ENCODE data around the gene IL17RA.

DNA sequence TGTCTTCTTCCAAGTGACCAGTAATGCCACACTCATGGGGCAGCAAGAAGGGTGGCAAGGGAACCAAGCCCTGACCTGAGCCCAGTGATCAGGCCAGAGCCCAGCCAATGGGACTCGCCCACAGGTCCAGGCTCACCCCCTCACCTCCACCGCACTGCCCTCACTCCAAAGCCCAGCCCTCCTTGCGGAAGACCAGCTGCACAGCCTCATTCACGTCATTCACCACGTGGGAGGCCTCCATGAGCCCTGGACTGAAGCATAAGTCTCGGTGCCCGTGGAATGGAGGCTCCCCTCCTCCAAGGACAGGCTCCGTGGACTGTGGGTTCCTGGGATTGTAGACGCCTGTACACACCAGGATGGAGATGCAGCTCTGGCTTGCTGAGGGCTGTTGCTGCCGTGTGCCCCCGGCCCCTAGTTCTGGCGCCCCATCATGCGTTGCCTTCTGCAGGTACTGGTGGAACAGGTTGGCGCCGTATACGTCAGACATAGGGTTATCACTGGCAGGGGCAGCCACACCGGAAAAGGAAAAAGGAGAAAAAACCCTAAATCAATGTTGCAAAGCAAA is 53.1 kb downstream of the IL17RA start:
- TF ChIP-seq EZH2 (IDR thresholded peaks at IDR 0.05; ENCODE audit: insufficient read depth, poor library complexity, severe bottlenecking) = no peak
- TF ChIP-seq EZH2phosphoT487 (IDR thresholded peaks at IDR 0.05; ENCODE audit: insufficient read depth, low read depth) = no peak

Data from GM23248 (cell line).